Neural cell (in vitro differentiated cells): ENCODE results near the gene ZNF628. TPM values are rescaled to one million over a fixed set of nuclear protein-coding genes. Genes with fewer than 3 reads are reported as not detected.

Experiments used
- H2AFZ ChIP-seq: fragments of 200-600, 300-800 bp; sonication (generic), shearing (Covaris generic); 2 replicates; pipeline ENCODE4 v1.6.0; 2014; ENCODE audit warnings: low read depth, mild to moderate bottlenecking, antibody characterized with exemption, low read length, moderate library complexity
- H3F3A ChIP-seq: fragments of 200-600 bp; shearing (Covaris generic); 2 replicates; pipeline ENCODE4 v1.6.1; 2016; ENCODE audit warnings: mild to moderate bottlenecking, moderate library complexity, mixed read lengths, antibody characterized with exemption, low read length; ENCODE audit not compliant: insufficient read depth, poor library complexity, severe bottlenecking
- H3K27ac ChIP-seq: fragments of 200-600, 300-800 bp; sonication (generic), shearing (Covaris generic); 2 replicates; pipeline ENCODE4 v1.5.1; 2014; ENCODE audit warnings: mild to moderate bottlenecking, low read length, moderate library complexity
- H3K27me3 ChIP-seq: fragments of 300-800, 200-600 bp; sonication (generic), shearing (Covaris generic); 2 replicates; pipeline ENCODE4 v1.6.0; 2014; ENCODE audit warnings: mild to moderate bottlenecking, low read depth, low read length, moderate library complexity; ENCODE audit not compliant: insufficient read depth
- H3K36me3 ChIP-seq: fragments of 300-800, 200-600 bp; sonication (generic), shearing (Covaris generic); 2 replicates; pipeline ENCODE4 v1.5.1; 2014; ENCODE audit warnings: mild to moderate bottlenecking, antibody characterized with exemption, low read length, moderate library complexity; ENCODE audit not compliant: insufficient read depth
- H3K4me2 ChIP-seq: fragments of 300-800, 200-600 bp; sonication (generic), shearing (Covaris generic); 2 replicates; pipeline ENCODE4 v1.6.0; 2014; ENCODE audit warnings: mild to moderate bottlenecking, low read length
- H3K4me3 ChIP-seq: fragments of 300-800, 200-600 bp; sonication (generic), shearing (Covaris generic); 2 replicates; pipeline ENCODE4 v1.5.1; 2014; ENCODE audit warnings: mild to moderate bottlenecking, low read length, moderate library complexity
- H3K79me2 ChIP-seq: fragments of 200-600 bp; shearing (Covaris generic); replicated peaks from 2 replicates; pipeline ENCODE4 v1.6.0; 2014; ENCODE audit warnings: mild to moderate bottlenecking, low read length, moderate library complexity; ENCODE audit not compliant: insufficient read depth
- H3K9ac ChIP-seq: fragments of 300-800, 200-600 bp; sonication (generic), shearing (Covaris generic); 2 replicates; pipeline ENCODE4 v1.6.1; 2016; ENCODE audit warnings: mild to moderate bottlenecking, low read length, mixed read lengths
- H3K9me2 ChIP-seq: fragments of 200-600 bp; shearing (Covaris generic); 2 replicates; pipeline ENCODE4 v1.6.1; 2016; ENCODE audit warnings: mild to moderate bottlenecking, low read length, mixed read lengths; ENCODE audit not compliant: insufficient read depth
- H3K9me3 ChIP-seq: fragments of 200-600, 300-800 bp; sonication (generic), shearing (Covaris generic); 2 replicates; pipeline ENCODE4 v1.6.1; 2016; ENCODE audit warnings: mild to moderate bottlenecking, mixed run types, low read length, moderate library complexity, mixed read lengths
- H4K20me1 ChIP-seq: fragments of 200-600 bp; shearing (Covaris generic); 2 replicates; pipeline ENCODE4 v1.6.1; 2016; ENCODE audit warnings: mild to moderate bottlenecking, mixed run types; ENCODE audit not compliant: insufficient read depth
- EP300 ChIP-seq: fragments of 450-650 bp; conservative IDR thresholded peaks from 2 replicates; pipeline ENCODE4 v1.6.1; 2014; ENCODE audit warnings: antibody characterized with exemption, mild to moderate bottlenecking, moderate library complexity; ENCODE audit not compliant: poor library complexity, severe bottlenecking
- EZH2 ChIP-seq: fragments of 200-600, 300-800 bp; shearing (Covaris generic), sonication (generic); IDR thresholded peaks from 2 replicates; pipeline ENCODE4 v1.6.1; 2014; ENCODE audit warnings: antibody characterized with exemption, low read length, borderline replicate concordance, mild to moderate bottlenecking; ENCODE audit not compliant: insufficient read depth, poor library complexity, severe bottlenecking
- MXI1 ChIP-seq: fragments of 450-650 bp; conservative IDR thresholded peaks from 2 replicates; pipeline ENCODE4 v1.6.1; 2014; ENCODE audit warnings: antibody characterized with exemption, mild to moderate bottlenecking; ENCODE audit not compliant: poor library complexity, severe bottlenecking
- POLR2AphosphoS5 ChIP-seq: IDR thresholded peaks from 2 replicates; pipeline ENCODE4 v1.6.1; 2012
- RAD21 ChIP-seq: fragments of 450-650 bp; conservative IDR thresholded peaks from 2 replicates; pipeline ENCODE4 v1.6.1; 2014; ENCODE audit warnings: antibody characterized with exemption, mild to moderate bottlenecking, moderate library complexity
- REST ChIP-seq: IDR thresholded peaks from 2 replicates; pipeline ENCODE4 v1.6.1; 2012; ENCODE audit warnings: borderline replicate concordance
- SMC3 ChIP-seq: fragments of 450-650 bp; conservative IDR thresholded peaks from 2 replicates; pipeline ENCODE4 v1.6.1; 2014; ENCODE audit warnings: antibody characterized with exemption, mild to moderate bottlenecking, moderate library complexity; ENCODE audit not compliant: poor library complexity
- TAF1 ChIP-seq: IDR thresholded peaks from 2 replicates; pipeline ENCODE4 v1.6.1; 2012; ENCODE audit warnings: low read depth
- polyA plus RNA-seq: library from polyadenylated mRNA; depleted of rRNA; stranded (reverse); fragments of >200 nt; gene quantifications from 2 replicates; pipeline ENCODE4 v1.2.3, GENCODE V29; 2014
- TF ChIP-seq, protein P1 (sequence below): fragments of 450-650 bp; IDR thresholded peaks from 2 replicates; pipeline ENCODE4 v1.5.1; 2014; ENCODE audit warnings: antibody characterized with exemption, mild to moderate bottlenecking, moderate library complexity; ENCODE audit not compliant: poor library complexity, severe bottlenecking

The ZNF628 gene
- polyA plus RNA-seq, 1 donor from 2014 or later: 0.37 TPM

GRCh38 chr19:55498246-55498840, 21.9 kb downstream of the ZNF628 start:
- no peaks in the 10 kb centered on the region for H3K36me3 ChIP-seq
- H3K4me3 ChIP-seq: no peak overlapping the region
- H2AFZ ChIP-seq: no peak overlapping the region
- H3K9me2 ChIP-seq: no peaks in the 10 kb centered on the region
- no peak overlapping the region for H3K9ac ChIP-seq
- no peak overlapping the region for H3K4me2 ChIP-seq
- H3K9me3 ChIP-seq: no peaks in the 10 kb centered on the region
- H3K79me2 ChIP-seq: no peaks in the 10 kb centered on the region
- no peaks in the 10 kb centered on the region for H3F3A ChIP-seq
- no peak overlapping the region for H3K27ac ChIP-seq
- no peaks in the 10 kb centered on the region for H3K27me3 ChIP-seq
- TF ChIP-seq EP300 (no peak), EZH2 (no peak), POLR2AphosphoS5 (no peak), TAF1 (no peak), REST (no peak), SMC3 (no peak), RAD21 (no peak), MXI1 (no peak)
- TF ChIP-seq, protein P1, sequence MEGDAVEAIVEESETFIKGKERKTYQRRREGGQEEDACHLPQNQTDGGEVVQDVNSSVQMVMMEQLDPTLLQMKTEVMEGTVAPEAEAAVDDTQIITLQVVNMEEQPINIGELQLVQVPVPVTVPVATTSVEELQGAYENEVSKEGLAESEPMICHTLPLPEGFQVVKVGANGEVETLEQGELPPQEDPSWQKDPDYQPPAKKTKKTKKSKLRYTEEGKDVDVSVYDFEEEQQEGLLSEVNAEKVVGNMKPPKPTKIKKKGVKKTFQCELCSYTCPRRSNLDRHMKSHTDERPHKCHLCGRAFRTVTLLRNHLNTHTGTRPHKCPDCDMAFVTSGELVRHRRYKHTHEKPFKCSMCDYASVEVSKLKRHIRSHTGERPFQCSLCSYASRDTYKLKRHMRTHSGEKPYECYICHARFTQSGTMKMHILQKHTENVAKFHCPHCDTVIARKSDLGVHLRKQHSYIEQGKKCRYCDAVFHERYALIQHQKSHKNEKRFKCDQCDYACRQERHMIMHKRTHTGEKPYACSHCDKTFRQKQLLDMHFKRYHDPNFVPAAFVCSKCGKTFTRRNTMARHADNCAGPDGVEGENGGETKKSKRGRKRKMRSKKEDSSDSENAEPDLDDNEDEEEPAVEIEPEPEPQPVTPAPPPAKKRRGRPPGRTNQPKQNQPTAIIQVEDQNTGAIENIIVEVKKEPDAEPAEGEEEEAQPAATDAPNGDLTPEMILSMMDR: no peak
- H4K20me1 ChIP-seq: no peaks in the 10 kb centered on the region

- no peak overlapping the region for H3K9ac ChIP-seq
- no peaks in the 10 kb centered on the region for H3F3A ChIP-seq
- no peak for TF ChIP-seq TAF1
- TF ChIP-seq RAD21: no peak
- no peak for TF ChIP-seq SMC3
- TF ChIP-seq POLR2AphosphoS5: no peak
- no peak for TF ChIP-seq REST
- TF ChIP-seq MXI1: no peak
- TF ChIP-seq, protein P1: no peak
- TF ChIP-seq EP300: no peak
- no peak for TF ChIP-seq EZH2
- no peak overlapping the region for H3K4me2 ChIP-seq
- H3K79me2 ChIP-seq: no peaks in the 10 kb centered on the region
- no peaks in the 10 kb centered on the region for H3K9me2 ChIP-seq
- no peak overlapping the region for H3K4me3 ChIP-seq
- H3K9me3 ChIP-seq: no peaks in the 10 kb centered on the region
- H3K27ac ChIP-seq: no peak overlapping the region
- no peak overlapping the region for H2AFZ ChIP-seq
- no peaks in the 10 kb centered on the region for H4K20me1 ChIP-seq
- H3K36me3 ChIP-seq: no peaks in the 10 kb centered on the region
- no peaks in the 10 kb centered on the region for H3K27me3 ChIP-seq
Observed at GRCh38 chr19:55500368-55500952, 24.0 kb downstream of the ZNF628 start.
